ENCODE data around the gene FNDC11. TPM values are rescaled to one million over a fixed set of nuclear protein-coding genes. Genes with fewer than 3 reads are reported as not detected.

The FNDC11 gene
- total RNA-seq, 4 donors from 2014 or later, result 0.19 to 0.38 TPM; not detected in 2

GRCh38 chr20:63519668-63520503 is 34.1 kb upstream of the FNDC11 start:
- DNase-seq (ENCODE audit: low spot score) (no peak), ATAC-seq (ENCODE audit: low FRiP score) (peak; percentile 72)
- TF ChIP-seq CTCF (IDR thresholded peaks at IDR 0.05), result no peak

GRCh38 chr20:63520504-63520933 is 33.4 kb upstream of the FNDC11 start, which contains the start of gene PPDPF:
Gene PPDPF, plus strand, starts transcription at chr20:63520765. Its CDS starts 544 bp downstream, at chr20:63521309.
- no peak for TF ChIP-seq CTCF (IDR thresholded peaks at IDR 0.05)
- ATAC-seq (ENCODE audit: low FRiP score), result peak; percentile 89

GRCh38 chr20:63520934-63521601 is 32.9 kb upstream of the FNDC11 start:
- DNase-seq (ENCODE audit: low spot score), result no peak
- peak; percentile 57 for ATAC-seq (ENCODE audit: low FRiP score)
- no peak for TF ChIP-seq CTCF (IDR thresholded peaks at IDR 0.05)

More at GRCh38 chr20:63520504-63520933, 33.4 kb upstream of the FNDC11 start, which contains the start of gene PPDPF:
- no peak for DNase-seq (ENCODE audit: low spot score)

GRCh38 chr20:63521602-63522001 is 32.4 kb upstream of the FNDC11 start:
- no peak for TF ChIP-seq CTCF (IDR thresholded peaks at IDR 0.05)
- DNase-seq (ENCODE audit: low spot score) (no peak), ATAC-seq (ENCODE audit: low FRiP score) (no peak)

GRCh38 chr20:63522091-63522868 is 31.7 kb upstream of the FNDC11 start:
- ATAC-seq (ENCODE audit: low FRiP score) (no peak), DNase-seq (ENCODE audit: low spot score) (no peak)
- no peak for TF ChIP-seq CTCF (IDR thresholded peaks at IDR 0.05)

- no peak for ATAC-seq (ENCODE audit: low FRiP score)
- DNase-seq (ENCODE audit: low spot score), result no peak
- no peak for TF ChIP-seq CTCF (IDR thresholded peaks at IDR 0.05)
Measured at GRCh38 chr20:63522981-63523611, 30.9 kb upstream of the FNDC11 start.
